ENCODE measurements around the gene ALCAM. TPM values are rescaled to one million over a fixed set of nuclear protein-coding genes. Genes with fewer than 3 reads are reported as not detected.

The ALCAM gene
- total RNA-seq, 1 experiment from 2014 or later = 32.3 TPM

DNA sequence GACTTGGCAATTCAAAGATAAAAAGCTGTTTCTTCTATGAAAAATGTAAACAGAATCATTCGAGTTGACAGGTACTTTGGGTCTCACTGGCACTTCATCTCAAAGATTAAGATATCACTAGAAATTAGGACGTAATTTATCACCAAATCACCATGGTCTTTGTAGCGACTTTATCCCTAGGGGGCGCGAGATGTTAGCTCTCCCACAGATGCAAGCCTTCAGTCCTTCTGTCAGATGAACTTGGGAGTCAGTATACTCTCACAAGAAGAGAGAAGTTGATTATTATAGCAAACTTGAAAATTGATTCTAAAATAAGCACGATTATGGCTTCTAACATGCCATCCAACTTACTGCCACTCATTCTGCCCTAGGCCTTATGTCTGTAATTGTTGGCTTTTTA lies 150.3 kb downstream of the ALCAM start:
- ATAC-seq = no peak
- TF ChIP-seq SIN3A (IDR thresholded peaks at IDR 0.05; ENCODE audit: borderline replicate concordance, insufficient read depth, low read depth, low read length) (no peak), POLR2AphosphoS5 (IDR thresholded peaks at IDR 0.05; ENCODE audit: low read depth, low read length) (no peak)
- TF ChIP-seq, protein P1, sequence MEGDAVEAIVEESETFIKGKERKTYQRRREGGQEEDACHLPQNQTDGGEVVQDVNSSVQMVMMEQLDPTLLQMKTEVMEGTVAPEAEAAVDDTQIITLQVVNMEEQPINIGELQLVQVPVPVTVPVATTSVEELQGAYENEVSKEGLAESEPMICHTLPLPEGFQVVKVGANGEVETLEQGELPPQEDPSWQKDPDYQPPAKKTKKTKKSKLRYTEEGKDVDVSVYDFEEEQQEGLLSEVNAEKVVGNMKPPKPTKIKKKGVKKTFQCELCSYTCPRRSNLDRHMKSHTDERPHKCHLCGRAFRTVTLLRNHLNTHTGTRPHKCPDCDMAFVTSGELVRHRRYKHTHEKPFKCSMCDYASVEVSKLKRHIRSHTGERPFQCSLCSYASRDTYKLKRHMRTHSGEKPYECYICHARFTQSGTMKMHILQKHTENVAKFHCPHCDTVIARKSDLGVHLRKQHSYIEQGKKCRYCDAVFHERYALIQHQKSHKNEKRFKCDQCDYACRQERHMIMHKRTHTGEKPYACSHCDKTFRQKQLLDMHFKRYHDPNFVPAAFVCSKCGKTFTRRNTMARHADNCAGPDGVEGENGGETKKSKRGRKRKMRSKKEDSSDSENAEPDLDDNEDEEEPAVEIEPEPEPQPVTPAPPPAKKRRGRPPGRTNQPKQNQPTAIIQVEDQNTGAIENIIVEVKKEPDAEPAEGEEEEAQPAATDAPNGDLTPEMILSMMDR (IDR thresholded peaks at IDR 0.05) = peak; percentile 22
- CTCF ChIA-PET = no interaction called here
- BruUV-seq (replicated peaks) = no TSS peak
- no peaks in the 10 kb centered on the region for H3K36me3 ChIP-seq (ENCODE audit: control insufficient read depth, insufficient read depth, low read length)
- no peaks in the 10 kb centered on the region for H3K9me3 ChIP-seq (ENCODE audit: control insufficient read depth, insufficient read depth, low read depth, low read length)
- no peak overlapping the region for H3K27ac ChIP-seq (ENCODE audit: low read length)
- H3K4me1 ChIP-seq (ENCODE audit: control insufficient read depth, insufficient read depth, low read length) = no peaks in the 10 kb centered on the region
- no peak overlapping the region for H3K4me3 ChIP-seq (ENCODE audit: low read depth in 2 of 2, low read length in 2 of 2)
- H3K27me3 ChIP-seq (ENCODE audit: control insufficient read depth, insufficient read depth, low read length) = no peaks in the 10 kb centered on the region
- intact Hi-C loops (cut with micrococcal nuclease; ENCODE audit: unreplicated experiment) = loop anchor here (5.0 kb wide), 1 partner anchor 150 kb away; the partner anchor contains the start of gene ALCAM
- no peak for DNase-seq (ENCODE audit: low read depth, low spot score)
- POLR2A ChIA-PET = interaction anchor here (0.5 kb wide), 1 partner anchor 9 kb away, joined by 3 read pairs; no protein-coding TSS in a partner anchor
- in situ Hi-C loops (cut with HindIII; ENCODE audit: low pct_unique_long_range_greater_than_20kb, low sequenced_read_pairs) = no loop called here

DNA sequence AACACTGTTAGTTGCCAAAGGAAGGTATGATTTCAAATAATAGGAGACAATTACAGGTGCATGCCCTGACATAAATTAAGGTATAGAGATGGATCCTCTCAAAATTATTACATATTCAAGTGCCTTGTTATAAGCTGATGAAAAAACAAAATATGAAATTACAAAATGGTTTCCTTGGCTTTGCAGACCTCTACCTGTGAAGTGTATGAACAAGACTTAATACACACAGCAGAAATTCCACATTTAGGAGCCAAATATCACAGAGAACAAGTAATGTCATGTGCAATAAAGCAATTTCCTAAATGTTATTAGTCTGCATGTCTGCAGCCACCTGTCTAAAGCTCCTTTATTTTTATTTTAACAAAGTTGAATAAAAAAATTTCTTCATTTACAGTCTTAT lies 151.5 kb downstream of the ALCAM start:
- Histone ChIP-seq H3K4me1 (ENCODE audit: control insufficient read depth, insufficient read depth, low read length) (no peaks in the 10 kb centered on the region), H3K27me3 (ENCODE audit: control insufficient read depth, insufficient read depth, low read length) (no peaks in the 10 kb centered on the region), H3K27ac (ENCODE audit: low read length) (no peak overlapping the region), H3K9me3 (ENCODE audit: control insufficient read depth, insufficient read depth, low read depth, low read length) (no peaks in the 10 kb centered on the region), H3K4me3 (ENCODE audit: low read depth in 2 of 2, low read length in 2 of 2) (no peak overlapping the region), H3K36me3 (ENCODE audit: control insufficient read depth, insufficient read depth, low read length) (no peaks in the 10 kb centered on the region)
- TF ChIP-seq POLR2AphosphoS5 (IDR thresholded peaks at IDR 0.05; ENCODE audit: low read depth, low read length) = no peak
- TF ChIP-seq TCF7L2 (IDR thresholded peaks at IDR 0.05; ENCODE audit: low read depth, low read length) = no peak
- no peak for TF ChIP-seq SIN3A (IDR thresholded peaks at IDR 0.05; ENCODE audit: borderline replicate concordance, insufficient read depth, low read depth, low read length)
- BruUV-seq (replicated peaks) = no TSS peak
- ChIA-PET POLR2A (no interaction called here), CTCF (no interaction called here)
- in situ Hi-C loops (cut with HindIII; ENCODE audit: low pct_unique_long_range_greater_than_20kb, low sequenced_read_pairs) (no loop called here), intact Hi-C loops (cut with micrococcal nuclease; ENCODE audit: unreplicated experiment) (loop anchor here (5.0 kb wide), 1 partner anchor 151 kb away; the partner anchor contains the start of gene ALCAM)
- no peak for DNase-seq (ENCODE audit: low read depth, low spot score)
- ATAC-seq = no peak

DNA sequence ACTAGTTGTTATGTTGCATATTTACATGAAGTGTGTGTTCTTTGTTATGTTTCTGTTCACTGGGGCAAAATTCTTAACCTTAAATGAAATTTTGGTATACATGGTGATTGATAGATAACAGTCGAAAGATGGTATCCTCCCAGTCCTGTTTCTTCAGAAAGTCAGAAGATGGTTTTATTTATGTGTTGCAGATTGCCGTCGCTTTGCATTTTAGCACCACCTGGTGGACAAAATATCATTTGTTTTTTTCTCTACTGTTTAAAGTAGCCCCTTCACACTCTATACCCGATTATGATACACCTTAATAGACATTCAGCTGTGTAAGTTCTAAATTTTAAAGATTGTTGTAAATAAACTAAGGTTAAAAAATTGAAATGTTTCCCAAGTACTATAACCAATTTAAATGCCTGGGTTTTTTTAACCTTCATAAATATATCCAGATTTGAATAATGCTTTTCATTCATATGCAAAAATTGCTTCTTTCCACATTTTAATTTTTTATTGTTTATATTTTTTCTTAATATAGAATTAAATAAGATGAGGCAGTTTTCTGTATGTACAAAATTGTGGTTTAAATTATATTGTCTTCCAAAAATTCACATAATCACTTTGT lies 152.2 kb downstream of the ALCAM start:
- intact Hi-C loops (cut with micrococcal nuclease; ENCODE audit: unreplicated experiment) = loop anchor here (5.0 kb wide), 1 partner anchor 152 kb away; the partner anchor contains the start of gene ALCAM
- Histone ChIP-seq H3K9me3 (ENCODE audit: control insufficient read depth, insufficient read depth, low read depth, low read length) (no peaks in the 10 kb centered on the region), H3K4me3 (ENCODE audit: low read depth in 2 of 2, low read length in 2 of 2) (no peak overlapping the region), H3K27ac (ENCODE audit: low read length) (no peak overlapping the region), H3K36me3 (ENCODE audit: control insufficient read depth, insufficient read depth, low read length) (no peaks in the 10 kb centered on the region), H3K27me3 (ENCODE audit: control insufficient read depth, insufficient read depth, low read length) (no peaks in the 10 kb centered on the region), H3K4me1 (ENCODE audit: control insufficient read depth, insufficient read depth, low read length) (no peaks in the 10 kb centered on the region)
- TF ChIP-seq, protein P1 (IDR thresholded peaks at IDR 0.05) = peak; percentile 68; the same call in 1 of the 2 replicates
- TF ChIP-seq SIN3A (IDR thresholded peaks at IDR 0.05; ENCODE audit: borderline replicate concordance, insufficient read depth, low read depth, low read length) (no peak), POLR2AphosphoS5 (IDR thresholded peaks at IDR 0.05; ENCODE audit: low read depth, low read length) (no peak), TCF7L2 (IDR thresholded peaks at IDR 0.05; ENCODE audit: low read depth, low read length) (no peak)
- CTCF ChIA-PET = no interaction called here
- DNase-seq (ENCODE audit: low read depth, low spot score) (peak; percentile 62), ATAC-seq (peak; percentile 80)
- POLR2A ChIA-PET = no interaction called here
- in situ Hi-C loops (cut with HindIII; ENCODE audit: low pct_unique_long_range_greater_than_20kb, low sequenced_read_pairs) = no loop called here
- BruUV-seq (replicated peaks) = no TSS peak

Data from Panc1 (cell line).